Measurements from ENCODE around the gene UBQLN3. TPM values are rescaled to one million over a fixed set of nuclear protein-coding genes. Genes with fewer than 3 reads are reported as not detected.

UBQLN3 gene
- not detected in 2 replicates for total RNA-seq (ENCODE audit: low replicate concordance)
- long read RNA-seq: 0 reads

DNA sequence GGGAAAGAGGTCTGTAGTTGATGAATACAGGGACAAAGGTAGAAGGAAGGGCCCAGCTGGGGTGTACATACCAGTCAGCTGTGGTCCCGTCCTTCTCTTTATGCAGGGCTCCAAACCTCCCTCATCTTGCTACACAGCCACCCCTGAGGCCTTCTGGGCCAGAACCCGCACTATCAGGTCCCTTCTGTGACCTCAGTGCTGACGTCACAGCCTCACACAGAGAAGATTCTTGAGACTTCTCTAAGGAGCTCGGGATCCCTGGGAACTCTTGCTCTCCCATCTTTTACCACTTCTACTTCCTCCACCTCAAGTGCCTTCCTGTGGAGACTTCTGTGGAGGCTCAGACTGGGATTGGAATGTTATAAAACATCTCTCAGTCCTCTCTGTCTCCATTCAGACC, at the start of gene UBQLN3:
Gene UBQLN3 (minus strand): TSS at position 155 of the 400 bp plus-strand sequence. CDS start 399 bp downstream, outside the sequence.
- Mint-ChIP-seq H3K27ac (no peak within 1 kb of the TSS), H3K27me3 (peaks cover 10% of the 10 kb centered on the region), H3K9me3 (no peaks in the 10 kb centered on the region), H3K36me3 (no peaks in the 10 kb centered on the region), H3K4me1 (ENCODE audit: unreplicated experiment) (no peaks in the 10 kb centered on the region), H3K4me3 (no peak within 1 kb of the TSS)
- TF ChIP-seq, protein P1, sequence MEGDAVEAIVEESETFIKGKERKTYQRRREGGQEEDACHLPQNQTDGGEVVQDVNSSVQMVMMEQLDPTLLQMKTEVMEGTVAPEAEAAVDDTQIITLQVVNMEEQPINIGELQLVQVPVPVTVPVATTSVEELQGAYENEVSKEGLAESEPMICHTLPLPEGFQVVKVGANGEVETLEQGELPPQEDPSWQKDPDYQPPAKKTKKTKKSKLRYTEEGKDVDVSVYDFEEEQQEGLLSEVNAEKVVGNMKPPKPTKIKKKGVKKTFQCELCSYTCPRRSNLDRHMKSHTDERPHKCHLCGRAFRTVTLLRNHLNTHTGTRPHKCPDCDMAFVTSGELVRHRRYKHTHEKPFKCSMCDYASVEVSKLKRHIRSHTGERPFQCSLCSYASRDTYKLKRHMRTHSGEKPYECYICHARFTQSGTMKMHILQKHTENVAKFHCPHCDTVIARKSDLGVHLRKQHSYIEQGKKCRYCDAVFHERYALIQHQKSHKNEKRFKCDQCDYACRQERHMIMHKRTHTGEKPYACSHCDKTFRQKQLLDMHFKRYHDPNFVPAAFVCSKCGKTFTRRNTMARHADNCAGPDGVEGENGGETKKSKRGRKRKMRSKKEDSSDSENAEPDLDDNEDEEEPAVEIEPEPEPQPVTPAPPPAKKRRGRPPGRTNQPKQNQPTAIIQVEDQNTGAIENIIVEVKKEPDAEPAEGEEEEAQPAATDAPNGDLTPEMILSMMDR (conservative IDR thresholded peaks at IDR 0.05): no peak
- no peak for DNase-seq (ENCODE audit: extremely low spot score, unreplicated experiment)

DNA sequence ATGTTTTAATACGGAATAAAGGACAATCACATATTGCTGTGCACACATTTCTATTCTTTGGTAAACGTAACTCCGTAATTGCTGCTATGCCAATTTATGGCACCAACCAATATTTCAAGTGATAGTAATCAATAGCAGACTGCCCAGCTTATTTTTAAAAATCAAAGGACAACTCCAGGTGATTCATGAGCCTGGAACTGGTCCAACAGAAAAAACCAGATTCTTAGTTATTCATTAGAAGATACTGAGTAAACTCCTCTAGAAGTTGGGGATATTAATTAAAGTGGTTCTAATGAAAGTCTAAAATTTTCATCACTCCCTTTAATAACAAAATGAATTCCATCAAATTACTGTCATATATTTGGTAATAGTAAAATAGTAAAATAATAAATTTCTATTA, 48.0 kb upstream of the UBQLN3 start:
- no peaks in the 10 kb centered on the region for H3K4me1 Mint-ChIP-seq (ENCODE audit: unreplicated experiment)
- H3K27ac Mint-ChIP-seq: no peak overlapping the region
- H3K27me3 Mint-ChIP-seq: peaks cover 4% of the 10 kb centered on the region
- DNase-seq (ENCODE audit: extremely low spot score, unreplicated experiment): no peak
- H3K9me3 Mint-ChIP-seq: no peaks in the 10 kb centered on the region
- no peak overlapping the region for H3K4me3 Mint-ChIP-seq
- TF ChIP-seq, protein P1 (conservative IDR thresholded peaks at IDR 0.05): no peak
- H3K36me3 Mint-ChIP-seq: no peaks in the 10 kb centered on the region

DNA sequence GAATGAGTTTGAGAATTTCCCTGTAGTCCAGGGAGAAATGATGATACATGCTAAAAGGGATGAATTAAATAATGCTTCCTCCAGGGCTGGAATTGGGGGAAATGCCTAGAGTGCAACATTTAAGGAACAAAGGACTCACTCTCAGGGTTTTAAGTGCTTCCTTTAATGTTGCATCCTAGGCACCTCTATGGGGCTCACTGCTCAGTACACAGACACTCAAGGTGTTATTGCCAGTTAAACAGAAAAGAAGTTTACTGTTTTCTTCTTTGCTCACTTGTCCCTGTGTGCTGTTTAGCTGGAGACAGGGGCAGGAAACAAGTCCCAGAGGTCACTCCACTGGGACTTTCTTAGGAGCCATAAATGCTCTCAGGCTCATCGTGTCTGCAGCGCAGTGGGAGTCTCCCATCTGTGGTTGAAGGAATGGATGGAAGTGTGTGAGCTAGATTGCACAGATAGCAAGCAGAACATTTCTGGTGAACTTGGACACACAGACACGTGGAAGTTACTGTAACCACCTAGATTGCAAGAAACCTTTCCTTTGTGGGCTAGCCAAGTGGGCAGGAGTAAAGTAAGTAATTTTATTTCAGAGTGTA, 46.9 kb upstream of the UBQLN3 start:
- no peak overlapping the region for H3K27ac Mint-ChIP-seq
- H3K9me3 Mint-ChIP-seq: no peaks in the 10 kb centered on the region
- no peak overlapping the region for H3K4me3 Mint-ChIP-seq
- TF ChIP-seq, protein P1 (conservative IDR thresholded peaks at IDR 0.05): no peak
- peaks cover 4% of the 10 kb centered on the region for H3K27me3 Mint-ChIP-seq
- no peaks in the 10 kb centered on the region for H3K4me1 Mint-ChIP-seq (ENCODE audit: unreplicated experiment)
- no peaks in the 10 kb centered on the region for H3K36me3 Mint-ChIP-seq
- no peak for DNase-seq (ENCODE audit: extremely low spot score, unreplicated experiment)

DNA sequence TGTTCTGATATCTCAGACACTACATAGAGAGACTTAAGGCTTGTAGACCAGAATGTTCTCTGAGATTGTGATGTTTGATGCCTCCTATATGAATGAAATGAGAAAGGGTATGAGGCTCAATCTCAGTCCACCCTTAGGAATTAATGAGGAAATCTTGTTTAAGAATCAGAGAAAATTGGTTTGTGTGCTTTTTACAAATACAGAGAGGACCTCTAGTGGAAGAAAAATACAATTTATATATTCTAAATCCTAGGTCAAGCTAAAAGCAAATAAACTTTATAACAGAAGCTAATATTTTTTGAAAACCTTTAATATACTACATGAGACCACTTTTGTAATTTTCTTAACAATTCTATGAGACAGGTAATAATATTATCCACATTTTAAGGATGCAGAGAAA, 43.6 kb upstream of the UBQLN3 start:
- Mint-ChIP-seq H3K36me3 (no peaks in the 10 kb centered on the region), H3K27me3 (peaks cover 4% of the 10 kb centered on the region), H3K27ac (no peak overlapping the region), H3K9me3 (no peaks in the 10 kb centered on the region), H3K4me1 (ENCODE audit: unreplicated experiment) (no peaks in the 10 kb centered on the region), H3K4me3 (no peak overlapping the region)
- TF ChIP-seq, protein P1 (conservative IDR thresholded peaks at IDR 0.05): peak; percentile 48
- no peak for DNase-seq (ENCODE audit: extremely low spot score, unreplicated experiment)

DNA sequence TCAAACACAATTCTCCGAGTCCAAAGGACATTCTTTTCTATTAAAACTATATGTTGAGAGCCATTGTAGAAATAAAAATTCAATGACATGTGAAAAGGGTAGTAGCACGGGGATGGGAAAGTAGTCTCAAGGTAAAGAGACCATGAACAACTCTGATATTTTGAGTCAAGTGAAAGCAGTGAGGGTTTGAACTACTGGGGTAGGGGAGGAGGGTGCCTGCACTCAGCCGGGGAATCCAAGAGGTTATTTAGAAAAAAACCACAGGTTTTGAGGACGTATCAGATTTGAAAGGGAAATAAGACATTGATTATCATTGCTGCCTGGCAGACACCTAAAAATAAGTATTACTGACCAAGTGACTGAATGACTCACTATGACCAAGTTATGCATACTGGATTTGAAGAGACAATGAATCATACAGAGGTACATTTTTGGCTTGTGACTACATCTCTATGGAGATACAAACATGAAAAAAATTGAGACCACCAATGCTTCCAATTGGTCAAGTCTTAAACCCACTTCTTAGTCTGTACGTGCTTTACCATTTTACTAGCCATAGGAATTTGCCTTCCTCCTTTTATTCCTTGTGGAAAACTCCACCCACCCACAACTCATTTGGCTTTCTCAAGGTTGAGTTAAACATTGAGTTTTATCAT, 40.8 kb upstream of the UBQLN3 start:
- Mint-ChIP-seq H3K4me1 (ENCODE audit: unreplicated experiment) (no peaks in the 10 kb centered on the region), H3K27ac (no peak overlapping the region), H3K4me3 (no peak overlapping the region), H3K27me3 (peaks cover 4% of the 10 kb centered on the region), H3K36me3 (no peaks in the 10 kb centered on the region), H3K9me3 (no peaks in the 10 kb centered on the region)
- TF ChIP-seq, protein P1 (conservative IDR thresholded peaks at IDR 0.05): no peak
- DNase-seq (ENCODE audit: extremely low spot score, unreplicated experiment): no peak
